ENCODE data around the gene CENPV. TPM values are rescaled to one million over a fixed set of nuclear protein-coding genes. Genes with fewer than 3 reads are reported as not detected.

CENPV gene
- total and polyA plus RNA-seq, 10 of the 15 experiments (the other 5 are each of a cell fraction or from before 2014, with no cell fraction given), result 22.5 to 98.6 (median 80.8) TPM

- TF ChIP-seq ZBTB4 (CRISPR knock-in tag; IDR thresholded peaks at IDR 0.05) (no peak), MTA3 (IDR thresholded peaks at IDR 0.05; ENCODE audit: borderline replicate concordance, low read length) (no peak), ETV6 (conservative IDR thresholded peaks at IDR 0.05 in 1 of 2, IDR thresholded peaks at IDR 0.05 in 1 of 2; ENCODE audit: borderline replicate concordance in 1 of 2, low read depth in 1 of 2) (no peak), ZZZ3 (IDR thresholded peaks at IDR 0.05; ENCODE audit: control insufficient read depth, insufficient read length, low read depth) (no peak), SREBF1 (IDR thresholded peaks at IDR 0.05; ENCODE audit: low read length) (no peak)
- TF ChIP-seq, protein P1, sequence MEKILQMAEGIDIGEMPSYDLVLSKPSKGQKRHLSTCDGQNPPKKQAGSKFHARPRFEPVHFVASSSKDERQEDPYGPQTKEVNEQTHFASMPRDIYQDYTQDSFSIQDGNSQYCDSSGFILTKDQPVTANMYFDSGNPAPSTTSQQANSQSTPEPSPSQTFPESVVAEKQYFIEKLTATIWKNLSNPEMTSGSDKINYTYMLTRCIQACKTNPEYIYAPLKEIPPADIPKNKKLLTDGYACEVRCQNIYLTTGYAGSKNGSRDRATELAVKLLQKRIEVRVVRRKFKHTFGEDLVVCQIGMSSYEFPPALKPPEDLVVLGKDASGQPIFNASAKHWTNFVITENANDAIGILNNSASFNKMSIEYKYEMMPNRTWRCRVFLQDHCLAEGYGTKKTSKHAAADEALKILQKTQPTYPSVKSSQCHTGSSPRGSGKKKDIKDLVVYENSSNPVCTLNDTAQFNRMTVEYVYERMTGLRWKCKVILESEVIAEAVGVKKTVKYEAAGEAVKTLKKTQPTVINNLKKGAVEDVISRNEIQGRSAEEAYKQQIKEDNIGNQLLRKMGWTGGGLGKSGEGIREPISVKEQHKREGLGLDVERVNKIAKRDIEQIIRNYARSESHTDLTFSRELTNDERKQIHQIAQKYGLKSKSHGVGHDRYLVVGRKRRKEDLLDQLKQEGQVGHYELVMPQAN (conservative IDR thresholded peaks at IDR 0.05), result no peak
Observed at GRCh38 chr17:16319969-16320368, 33.3 kb downstream of the CENPV start (continued).

GRCh38 chr17:16314859-16315258 is 38.4 kb downstream of the CENPV start:
- ATAC-seq (no peak), DNase-seq (ENCODE audit: low read depth, low spot score) (no peak), FAIRE-seq (no peak)
- Histone ChIP-seq H3K27ac (ENCODE audit: control insufficient read depth, insufficient read depth) (no peak overlapping the region), H3K27me3 (replicated peaks in 1 of 2; ENCODE audit: control insufficient read depth in 2 of 2, insufficient read depth in 2 of 2, low read length in 1 of 2) (no peaks in the 10 kb centered on the region), H3K4me3 (no peak overlapping the region), H3K79me2 (ENCODE audit: control insufficient read depth, insufficient read depth, low read length) (no peaks in the 10 kb centered on the region), H3K4me2 (ENCODE audit: control insufficient read depth, insufficient read depth) (no peak overlapping the region), H3K4me1 (ENCODE audit: control insufficient read depth, insufficient read depth, low read length) (no peaks in the 10 kb centered on the region), H3K9ac (ENCODE audit: control insufficient read depth, insufficient read depth, low read length) (no peak overlapping the region), H3K36me3 (ENCODE audit: control insufficient read depth in 2 of 2, insufficient read depth in 2 of 2, low read length in 1 of 2) (no peaks in the 10 kb centered on the region), H2AFZ (ENCODE audit: control insufficient read depth, low read depth, low read length) (no peak overlapping the region), H3K9me3 (replicated peaks; ENCODE audit: control insufficient read depth, insufficient read depth, low read length) (no peaks in the 10 kb centered on the region), H4K20me1 (ENCODE audit: control insufficient read depth, insufficient read depth) (no peaks in the 10 kb centered on the region)
- ChIA-PET POLR2A (interaction anchor here (0.7 kb wide), 2 partner anchors 52 to 95 kb away, joined by 3 to 8 read pairs; no protein-coding TSS in a partner anchor), CTCF (interaction anchor here (4.0 kb wide), 1 partner anchor 10 kb away, joined by 18 read pairs; no protein-coding TSS in a partner anchor), RAD21 (ENCODE audit: unreplicated experiment) (no interaction called here), SMC1A (ENCODE audit: uncharacterized antibody, unreplicated experiment) (interaction anchor here (0.9 kb wide), 1 partner anchor 35 kb away, joined by 3 read pairs; no protein-coding TSS in a partner anchor)
- 83% methylated on average over 3 of the region's 3 CpGs for WGBS (ENCODE audit: insufficient coverage, insufficient replicate concordance, low lambda C conversion rate, missing lambda C conversion rate)
- intact Hi-C loops (cut with micrococcal nuclease; ENCODE audit: unreplicated experiment), result no loop called here
- BruUV-seq (replicated peaks), result no TSS peak
- in situ Hi-C loops (cut with MboI), result no loop called here
- no peak for TF ChIP-seq KAT2A (conservative IDR thresholded peaks at IDR 0.05; ENCODE audit: control insufficient read depth, low read depth, low read length)
- no peak for TF ChIP-seq USF2 (IDR thresholded peaks at IDR 0.05; ENCODE audit: borderline replicate concordance, low read depth, low read length)
- TF ChIP-seq BCL3 (IDR thresholded peaks at IDR 0.05; ENCODE audit: borderline replicate concordance, insufficient read depth, low read depth, low read length, poor library complexity, severe bottlenecking), result no peak
- no peak for TF ChIP-seq TARDBP (IDR thresholded peaks at IDR 0.05; ENCODE audit: borderline replicate concordance)
- TF ChIP-seq ZNF622 (IDR thresholded peaks at IDR 0.05), result no peak
- no peak for TF ChIP-seq SUZ12 (IDR thresholded peaks at IDR 0.05; ENCODE audit: unreplicated experiment)
- TF ChIP-seq TBL1XR1 (IDR thresholded peaks at IDR 0.05; ENCODE audit: low read depth, low read length), result no peak
- TF ChIP-seq CHD4 (IDR thresholded peaks at IDR 0.05), result no peak
- TF ChIP-seq FOXK2 (IDR thresholded peaks at IDR 0.05), result no peak
- no peak for TF ChIP-seq CHD1 (IDR thresholded peaks at IDR 0.05; ENCODE audit: low read depth, low read length)
- no peak for TF ChIP-seq PAX8 (IDR thresholded peaks at IDR 0.05)
